Stimulated activated CD4-positive, alpha-beta T cell treated with anti-CD3 and anti-CD28 coated beads, Interleukin-2, amount 100 ng/mL, for 4 hours (primary cell): ENCODE data around the gene ANKZF1.

Experiments used
- DNase-seq: peaks from one replicate; pipeline ENCODE4 v3.0.0-alpha.2; 2020; ENCODE audit warnings: low read depth

Gene ANKZF1

DNA sequence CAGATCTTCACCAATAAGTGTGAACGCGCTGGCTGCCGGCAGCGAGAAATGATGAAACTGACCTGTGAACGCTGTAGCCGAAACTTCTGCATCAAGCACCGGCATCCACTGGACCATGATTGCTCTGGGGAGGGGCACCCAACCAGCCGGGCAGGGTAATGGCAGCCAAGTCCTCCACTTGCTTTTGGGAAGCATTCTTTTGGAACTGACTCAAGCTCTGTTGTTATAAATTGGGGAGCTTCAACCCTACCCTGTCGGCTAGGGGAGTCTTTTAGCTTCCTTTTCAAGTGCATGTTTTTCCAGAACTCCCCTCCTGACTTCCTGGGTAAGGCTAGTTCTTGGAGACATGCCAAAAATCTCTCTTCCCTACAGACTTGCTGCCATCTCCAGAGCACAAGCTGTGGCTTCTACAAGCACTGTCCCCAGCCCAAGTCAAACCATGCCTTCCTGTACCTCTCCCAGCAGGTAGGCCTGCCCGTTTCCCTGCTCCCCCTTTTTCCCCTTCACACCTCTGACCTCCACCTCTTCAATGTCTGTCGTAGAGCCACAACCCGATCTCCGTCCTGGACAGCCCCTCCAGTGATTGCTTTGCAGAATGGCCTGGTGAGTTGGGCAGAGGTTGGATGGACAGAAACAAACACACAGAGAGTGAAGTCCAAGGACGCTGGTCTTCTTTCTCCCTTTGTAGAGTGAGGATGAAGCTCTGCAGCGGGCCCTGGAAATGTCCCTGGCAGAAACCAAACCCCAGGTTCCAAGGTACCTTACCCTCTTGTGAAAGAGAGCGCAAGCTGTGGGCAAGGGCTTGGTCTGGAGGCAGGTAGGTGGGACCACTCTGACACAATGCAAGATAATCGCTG lies 21.5 kb upstream of the ANKZF1 start:
- no peak for DNase-seq

- no peak for DNase-seq
These were observed 20.1 kb upstream of the ANKZF1 start for GRCh38 chr2:219209236-219210195.

GRCh38 chr2:219210196-219210885 lies 19.3 kb upstream of the ANKZF1 start:
- no peak for DNase-seq

GRCh38 chr2:219210886-219211362 lies 18.7 kb upstream of the ANKZF1 start:
- DNase-seq, result no peak

- DNase-seq, result no peak
These were observed 16.6 kb upstream of the ANKZF1 start for GRCh38 chr2:219213026-219213415.

- DNase-seq, result no peak
These were observed 16.0 kb upstream of the ANKZF1 start for GRCh38 chr2:219213486-219214071.

DNA sequence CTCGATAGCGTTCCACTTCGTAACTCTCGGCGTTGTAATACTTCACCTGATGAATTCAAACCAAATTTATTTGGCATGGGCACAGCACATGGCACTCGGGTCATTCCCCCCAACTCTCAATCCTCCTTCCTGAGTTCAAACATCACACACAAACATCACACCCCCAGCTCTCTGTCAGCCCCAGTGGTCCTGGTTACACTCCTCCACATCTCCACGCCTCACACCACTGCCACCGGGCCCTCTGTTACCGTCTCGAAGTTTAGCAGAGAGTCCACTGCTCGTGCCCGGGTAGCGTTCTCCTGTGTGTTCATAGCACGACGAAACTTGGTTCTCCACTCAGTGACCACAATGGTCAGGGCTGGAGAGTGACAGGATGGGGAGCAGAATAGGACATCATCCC lies 15.5 kb upstream of the ANKZF1 start:
- DNase-seq, result no peak

DNA sequence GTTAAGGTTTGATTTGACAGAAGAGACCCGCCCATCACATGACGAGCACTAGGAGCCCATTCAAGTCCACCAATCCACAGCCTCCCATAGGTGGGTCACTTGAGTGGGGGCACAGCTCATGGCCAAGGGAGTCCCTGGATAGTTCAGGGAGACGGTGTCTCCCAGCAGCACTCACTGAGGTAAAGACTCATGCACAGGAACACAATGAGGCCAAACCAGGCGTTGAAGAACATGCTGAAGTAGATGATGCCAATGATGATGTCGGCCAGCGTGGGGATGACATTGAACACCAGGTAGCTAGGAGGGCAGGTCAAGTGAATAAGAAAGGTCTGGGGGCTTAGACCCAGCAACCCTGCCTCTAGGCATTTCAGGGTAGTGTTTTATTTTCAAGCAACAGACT lies 14.8 kb upstream of the ANKZF1 start:
- no peak for DNase-seq

GRCh38 chr2:219215871-219216534 lies 13.6 kb upstream of the ANKZF1 start:
- no peak for DNase-seq

DNA sequence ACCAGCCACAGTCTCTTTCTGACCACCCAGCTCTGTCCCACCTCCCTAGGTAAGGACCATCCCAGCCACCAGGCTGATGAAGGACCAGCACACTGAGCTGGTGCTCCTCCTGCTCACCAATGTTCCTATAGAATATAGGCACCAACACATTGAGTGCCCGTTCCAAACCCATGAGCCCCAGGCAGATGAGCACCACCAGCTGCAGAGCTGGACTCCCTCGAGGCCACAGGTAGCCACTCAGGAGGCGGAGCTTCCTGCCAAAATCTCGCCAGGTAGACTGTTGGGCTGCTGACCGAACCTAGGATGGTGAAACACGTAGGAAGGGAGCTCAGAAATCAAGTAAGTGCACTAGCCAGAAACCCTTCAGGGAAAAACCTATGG lies 13.1 kb upstream of the ANKZF1 start:
- no peak for DNase-seq

DNA sequence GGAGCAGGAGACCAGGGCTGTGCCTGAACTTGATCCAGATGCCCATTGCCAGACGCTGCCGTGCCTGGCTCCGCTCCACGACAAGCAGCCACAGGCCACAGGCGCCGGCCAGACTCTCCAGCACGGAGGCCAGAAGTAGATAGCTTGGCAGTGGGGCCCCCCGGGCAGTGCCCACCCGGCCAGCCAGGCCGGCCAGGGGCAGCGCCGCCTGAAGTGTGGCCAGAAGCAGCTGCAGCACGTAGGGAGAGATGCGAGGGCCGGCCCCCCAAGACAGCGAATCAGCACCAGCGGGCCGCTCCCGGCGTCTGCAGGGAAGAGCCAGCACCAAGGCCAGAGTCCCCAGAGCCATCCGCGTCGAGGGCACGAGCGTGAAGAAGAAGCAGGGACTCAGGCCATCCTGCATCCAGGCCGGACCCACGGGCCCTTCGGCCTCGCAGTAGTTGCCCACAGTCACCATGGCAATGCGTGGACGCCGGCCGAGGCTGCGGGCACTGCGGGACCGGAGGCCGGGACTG lies 11.3 kb upstream of the ANKZF1 start:
- no peak for DNase-seq

DNA sequence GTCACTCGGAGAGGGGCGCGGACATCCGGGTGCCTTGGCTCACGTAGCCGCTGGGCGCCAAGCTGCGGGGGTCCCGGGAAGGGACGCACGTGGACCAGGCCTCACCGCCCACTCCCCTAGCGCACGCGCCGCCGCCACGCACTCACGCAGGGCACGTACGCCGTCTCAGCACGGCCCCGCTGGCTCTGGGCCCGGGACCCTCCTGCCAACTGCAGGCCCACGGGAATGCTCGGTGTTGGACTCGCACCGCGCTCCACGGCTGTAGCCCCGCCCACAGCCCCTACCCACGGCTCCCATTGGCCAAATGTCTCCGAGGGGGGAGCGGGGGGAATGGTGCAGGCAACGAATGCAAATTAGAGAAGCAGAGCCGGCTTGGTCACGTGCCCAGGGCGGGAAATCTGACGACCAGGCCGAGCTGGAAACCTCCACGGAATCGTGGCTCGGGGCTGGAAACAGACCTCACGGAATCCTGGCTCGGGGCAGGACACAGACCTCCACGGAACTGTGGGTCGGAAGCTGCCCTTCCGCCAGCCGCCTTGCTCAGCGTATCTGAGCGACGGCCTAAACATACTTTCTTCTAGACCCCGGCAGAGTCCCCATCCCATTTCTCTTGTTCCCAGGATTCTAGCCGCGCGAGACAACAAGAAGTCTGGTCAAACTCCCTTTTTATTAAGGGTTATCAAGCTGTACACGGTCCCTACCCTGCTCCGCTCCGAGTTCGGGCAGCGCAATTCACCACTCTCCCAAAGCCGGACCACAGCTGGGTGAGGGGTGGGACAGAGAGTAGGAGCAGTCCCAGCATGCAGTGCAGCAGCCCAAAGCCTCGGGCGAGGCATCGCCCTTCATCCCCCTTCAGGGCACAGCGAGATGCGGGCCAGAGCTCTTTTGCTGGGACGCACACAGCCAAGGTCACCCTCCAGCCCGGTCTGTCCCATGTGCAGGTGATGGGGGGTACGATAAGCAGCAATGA lies 10.6 kb upstream of the ANKZF1 start, which contains the start of gene ABCB6:
ABCB6 (minus strand) TSS at position 227 of the 970 bp plus-strand sequence. CDS start 285 bp downstream, outside the sequence.
- DNase-seq, result peak; percentile 87

- no peak for DNase-seq
These were observed 9.6 kb upstream of the ANKZF1 start for GRCh38 chr2:219219784-219220532.

GRCh38 chr2:219220652-219221402 lies 8.8 kb upstream of the ANKZF1 start:
- no peak for DNase-seq

DNA sequence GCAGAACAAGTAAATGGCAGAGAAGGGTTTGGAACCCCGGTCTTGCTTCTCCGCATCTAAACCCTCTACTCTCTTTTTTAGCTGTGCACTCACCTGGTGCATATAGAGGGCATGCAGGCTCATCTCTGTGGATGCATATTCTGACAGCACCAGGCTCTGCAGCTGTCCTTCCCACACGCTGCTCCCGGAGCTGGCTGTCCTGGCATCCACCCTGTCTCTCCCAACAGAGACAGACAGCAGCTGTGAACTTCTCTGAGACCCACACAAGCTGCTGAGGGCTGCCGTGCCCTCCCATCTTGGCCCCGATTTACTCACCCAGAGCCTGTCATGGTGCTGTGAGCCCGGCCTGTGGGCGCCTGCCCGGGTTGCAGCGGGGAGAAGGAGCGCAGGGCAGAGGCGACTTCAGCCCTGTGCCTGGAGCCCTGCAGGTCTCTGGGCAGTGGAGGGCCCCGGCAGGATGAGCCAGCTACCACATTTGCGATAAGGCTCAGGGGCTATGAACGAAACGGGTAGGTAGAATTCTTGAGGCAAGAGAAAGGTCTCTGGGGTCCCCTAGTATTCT lies 7.6 kb upstream of the ANKZF1 start:
- DNase-seq, result no peak

DNA sequence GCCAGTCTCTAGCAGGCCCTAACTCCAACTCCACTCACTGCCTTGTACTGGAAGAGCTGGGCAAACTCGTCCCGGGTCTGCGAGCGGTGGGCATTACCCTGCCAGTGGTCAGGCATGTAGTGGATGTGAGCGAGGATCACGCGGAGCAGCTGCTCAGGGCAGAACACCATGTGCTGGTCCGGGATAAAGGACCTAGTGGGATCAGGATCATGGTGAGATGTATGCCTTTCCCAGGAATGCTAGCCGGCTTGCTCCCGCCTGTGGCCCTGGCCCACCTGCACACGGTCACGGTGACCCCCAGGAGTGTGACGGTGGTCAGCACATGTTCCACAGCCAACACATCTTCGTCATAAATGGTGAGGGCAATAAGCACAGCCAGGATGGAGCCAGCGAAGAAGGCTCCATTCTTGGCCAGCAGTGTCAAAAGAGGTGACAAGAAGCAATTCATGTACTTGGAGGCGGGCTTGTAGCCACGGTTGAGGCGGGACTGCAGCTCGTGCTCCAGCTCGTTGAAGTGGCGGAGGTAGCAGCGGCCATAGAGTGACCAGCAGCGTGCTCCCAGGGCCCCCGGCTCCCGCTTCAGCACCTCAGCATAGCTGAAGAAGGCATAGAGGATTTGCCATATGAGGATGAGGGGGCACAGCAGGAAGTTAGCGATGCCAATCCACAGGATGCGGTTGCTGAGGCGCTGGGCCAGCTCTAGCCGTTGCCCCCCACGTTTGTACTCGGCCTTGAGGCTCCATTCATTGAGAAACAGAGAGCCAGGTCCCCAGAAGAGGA lies 5.6 kb upstream of the ANKZF1 start:
- DNase-seq, result no peak

GRCh38 chr2:219225350-219225749 lies 4.3 kb upstream of the ANKZF1 start:
- DNase-seq, result no peak
